ENCODE results near the gene RNF150. TPM values are rescaled to one million over a fixed set of nuclear protein-coding genes. Genes with fewer than 3 reads are reported as not detected.

RNF150 gene
- total RNA-seq, 4 donors from 2014 or later, result 10.2 to 34.5 (median 24.2) TPM

DNA sequence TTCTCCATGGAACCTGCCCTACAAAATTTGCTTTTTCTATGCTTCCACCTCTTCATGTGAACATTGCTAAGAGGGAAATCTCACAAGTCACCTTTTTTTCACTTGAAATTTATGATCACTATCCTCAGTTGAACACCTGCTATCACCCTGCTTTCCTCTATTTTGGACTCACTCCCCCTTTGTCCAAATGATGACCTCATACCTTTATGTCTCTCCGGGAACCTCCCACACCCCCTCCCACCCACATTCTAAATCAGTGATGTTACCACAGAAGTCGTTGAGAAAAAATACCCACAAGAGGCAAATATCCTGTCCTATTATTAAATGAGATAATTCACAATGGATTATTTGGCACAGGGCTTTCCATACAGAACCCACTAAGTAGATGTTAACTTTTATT, 156.5 kb downstream of the RNF150 start:
- TF ChIP-seq POLR2A (IDR thresholded peaks at IDR 0.05) (no peak), CTCF (IDR thresholded peaks at IDR 0.05) (no peak)
- DNase-seq, result no peak
- WGBS, 2 donors, result 85 to 92% methylated on average over 2 of the region's 2 CpGs
- intact Hi-C loops (cut with DNase I), result no loop called here
- no peaks in the 10 kb centered on the region for H3K27me3 ChIP-seq
- no peaks in the 10 kb centered on the region for H3K36me3 ChIP-seq
- no peaks in the 10 kb centered on the region for H3K4me1 ChIP-seq
- H3K9me3 ChIP-seq, result no peaks in the 10 kb centered on the region
- no peak overlapping the region for H3K4me3 ChIP-seq (replicated peaks in 1 of 3)
- no peak overlapping the region for H3K27ac ChIP-seq

DNA sequence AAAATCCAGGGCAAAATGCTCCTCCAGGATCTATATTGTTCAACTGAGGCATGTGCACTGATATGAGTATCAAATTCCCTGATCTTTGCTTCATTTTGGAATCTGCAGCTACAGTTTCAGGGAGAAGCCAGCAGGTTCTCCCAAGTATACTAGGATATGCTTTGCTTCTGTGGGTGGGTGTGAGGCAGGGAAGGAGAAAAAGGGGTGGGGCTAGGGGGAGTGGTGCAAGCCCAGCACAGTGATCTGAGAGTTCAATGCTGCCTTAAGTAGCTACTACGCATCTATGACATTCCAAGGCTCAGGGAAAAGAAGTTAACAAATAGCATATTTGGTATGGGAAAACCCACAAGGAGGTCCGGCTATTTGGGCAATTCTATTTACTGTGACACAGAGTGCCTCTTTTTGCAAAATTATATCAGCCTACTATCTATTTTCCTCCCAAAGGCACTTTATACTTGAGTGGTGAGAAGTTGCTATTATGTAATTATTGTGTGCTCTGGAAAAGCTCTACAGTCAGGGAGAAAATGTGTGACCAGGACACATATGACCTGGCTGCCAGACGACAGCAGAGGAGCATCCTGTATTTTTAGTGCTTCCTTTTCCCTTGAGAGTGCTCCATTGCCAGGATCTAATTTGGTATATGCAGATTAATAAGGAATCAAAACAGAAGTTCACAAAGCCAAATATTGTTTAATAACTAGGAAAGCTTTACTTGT, 162.0 kb downstream of the RNF150 start:
- Histone ChIP-seq H3K27ac (no peak overlapping the region), H3K27me3 (no peaks in the 10 kb centered on the region), H3K4me3 (replicated peaks in 1 of 3) (no peak overlapping the region), H3K9me3 (no peaks in the 10 kb centered on the region), H3K4me1 (peaks cover 0 to 7% of the 10 kb centered on the region in 2 donors), H3K36me3 (no peaks in the 10 kb centered on the region)
- no peak for DNase-seq
- intact Hi-C loops (cut with DNase I), result no loop called here
- TF ChIP-seq POLR2A (IDR thresholded peaks at IDR 0.05) (no peak), CTCF (IDR thresholded peaks at IDR 0.05) (no peak)
- 46 to 65% methylated on average over 3 of the region's 3 CpGs for WGBS, 2 donors

- TF ChIP-seq CTCF (IDR thresholded peaks at IDR 0.05) (no peak), POLR2A (IDR thresholded peaks at IDR 0.05) (no peak)
- Histone ChIP-seq H3K4me3 (replicated peaks in 1 of 3) (no peak overlapping the region), H3K27ac (no peak overlapping the region)
Measured at GRCh38 chr4:140969296-140969695, 164.0 kb downstream of the RNF150 start.

GRCh38 chr4:140968371-140968770, 164.9 kb downstream of the RNF150 start:
- no peak for TF ChIP-seq POLR2A (IDR thresholded peaks at IDR 0.05)
- TF ChIP-seq CTCF (IDR thresholded peaks at IDR 0.05), result no peak

More at GRCh38 chr4:140969296-140969695, 164.0 kb downstream of the RNF150 start:
- Histone ChIP-seq H3K4me1 (peaks cover 0 to 7% of the 10 kb centered on the region in 2 donors), H3K9me3 (no peaks in the 10 kb centered on the region), H3K27me3 (no peaks in the 10 kb centered on the region), H3K36me3 (no peaks in the 10 kb centered on the region)
- no peak for DNase-seq
- intact Hi-C loops (cut with DNase I), result no loop called here
- 91 to 96% methylated on average over 3 of the region's 3 CpGs for WGBS, 2 donors

GRCh38 chr4:140963883-140964282, 169.4 kb downstream of the RNF150 start:
- no peaks in the 10 kb centered on the region for H3K4me1 ChIP-seq
- no peaks in the 10 kb centered on the region for H3K27me3 ChIP-seq
- WGBS, 2 donors, result 96 to 97% methylated on average over 1 of the region's 1 CpG

More at GRCh38 chr4:140968371-140968770, 164.9 kb downstream of the RNF150 start:
- no peak overlapping the region for H3K27ac ChIP-seq
- WGBS, 2 donors, result 65 to 68% methylated on average over 3 of the region's 3 CpGs
- no peaks in the 10 kb centered on the region for H3K27me3 ChIP-seq
- no peaks in the 10 kb centered on the region for H3K36me3 ChIP-seq
- no peaks in the 10 kb centered on the region for H3K9me3 ChIP-seq
- no peak for DNase-seq
- intact Hi-C loops (cut with DNase I), result no loop called here
- peaks cover 0 to 7% of the 10 kb centered on the region in 2 donors for H3K4me1 ChIP-seq
- H3K4me3 ChIP-seq (replicated peaks in 1 of 3), result no peak overlapping the region

More at GRCh38 chr4:140963883-140964282, 169.4 kb downstream of the RNF150 start:
- no peaks in the 10 kb centered on the region for H3K36me3 ChIP-seq
- no peak for TF ChIP-seq POLR2A (IDR thresholded peaks at IDR 0.05)
- no peak for TF ChIP-seq CTCF (IDR thresholded peaks at IDR 0.05)
- no peak overlapping the region for H3K27ac ChIP-seq
- no peaks in the 10 kb centered on the region for H3K9me3 ChIP-seq
- intact Hi-C loops (cut with DNase I), result no loop called here
- no peak overlapping the region for H3K4me3 ChIP-seq (replicated peaks in 1 of 3)
- no peak for DNase-seq

All from thyroid gland (tissue), 4 donors.